HepG2 (cell line): ENCODE measurements around the gene FCER1G. TPM values are rescaled to one million over a fixed set of nuclear protein-coding genes. Genes with fewer than 3 reads are reported as not detected.
A peak's percentile ranks its signal among the peaks of the same experiment; 100 is the strongest.

ENCODE experiments used
- ARNTL ChIP-seq: sonication (generic); formaldehyde crosslinking; IDR thresholded peaks from 2 replicates; pipeline ENCODE4 v1.4.0; 2020; ENCODE audit warnings: mild to moderate bottlenecking, missing genetic modification reagents
- CHD2 ChIP-seq: IDR thresholded peaks from 2 replicates; pipeline ENCODE4 v1.6.1; 2011; ENCODE audit warnings: low read depth, low read length, improper control_type of control experiment
- CREB1 ChIP-seq, 2 experiments: fragments of 450-650 bp in 1 of 2; IDR thresholded peaks; 2 replicates each; pipeline ENCODE4 v1.6.1; 2016 to 2017; ENCODE audit warnings: control low read depth in 1 of 2, mild to moderate bottlenecking in 1 of 2, missing compliant biosample characterization in 1 of 2, missing genetic modification characterization in 1 of 2
- GPN1 ChIP-seq: sonication (generic); formaldehyde crosslinking; IDR thresholded peaks from 2 replicates; pipeline ENCODE4 v1.5.1; 2020; ENCODE audit warnings: missing genetic modification reagents, borderline replicate concordance
- JUN ChIP-seq: sonication (generic); formaldehyde crosslinking; IDR thresholded peaks from 2 replicates; pipeline ENCODE4 v1.4.0; 2020; ENCODE audit warnings: mild to moderate bottlenecking, missing genetic modification reagents
- KLF16 ChIP-seq, 2 experiments: sonication (generic) in 1 of 2; formaldehyde crosslinking in 1 of 2; IDR thresholded peaks; 2 replicates each; pipeline versions ENCODE4 v1.6.1 to v1.8.0; 2016 to 2023; ENCODE audit warnings: missing genetic modification reagents in 2 of 2, missing compliant biosample characterization in 1 of 2
- MYNN ChIP-seq: sonication (generic); formaldehyde crosslinking; IDR thresholded peaks from 2 replicates; pipeline ENCODE4 v1.4.0; 2020; ENCODE audit warnings: mild to moderate bottlenecking, low read depth, missing genetic modification reagents
- PHF20 ChIP-seq: sonication (generic); formaldehyde crosslinking; IDR thresholded peaks from 2 replicates; pipeline ENCODE4 v1.5.0; 2020; ENCODE audit warnings: mild to moderate bottlenecking, missing genetic modification reagents
- PRPF4 ChIP-seq: fragments of 200-400 bp; formaldehyde crosslinking; IDR thresholded peaks from 2 replicates; pipeline ENCODE4 v1.6.1; 2016; ENCODE audit warnings: low read length, low read depth; ENCODE audit not compliant: poor library complexity, severe bottlenecking
- SAP130 ChIP-seq: IDR thresholded peaks from 2 replicates; pipeline ENCODE4 v1.6.1; 2016; ENCODE audit warnings: low read depth
- STAG1 ChIP-seq: sonication (generic); formaldehyde crosslinking; IDR thresholded peaks from 2 replicates; pipeline ENCODE4 v1.4.0; 2020; ENCODE audit warnings: missing genetic modification reagents
- STAT5B ChIP-seq: sonication (generic); formaldehyde crosslinking; IDR thresholded peaks from 2 replicates; pipeline ENCODE4 v1.4.0; 2020; ENCODE audit warnings: missing genetic modification reagents
- ZNF101 ChIP-seq: sonication (generic); formaldehyde crosslinking; IDR thresholded peaks from 2 replicates; pipeline ENCODE4 v1.4.0; 2020; ENCODE audit warnings: mild to moderate bottlenecking, low read depth, missing genetic modification reagents, borderline replicate concordance
- ZNF224 ChIP-seq: sonication (generic); formaldehyde crosslinking; IDR thresholded peaks from 2 replicates; pipeline ENCODE4 v1.5.0; 2020; ENCODE audit warnings: mild to moderate bottlenecking, missing genetic modification reagents
- ZNF3 ChIP-seq: IDR thresholded peaks from 2 replicates; pipeline ENCODE4 v1.7.0; 2017; ENCODE audit warnings: inconsistent platforms
- ZNF382 ChIP-seq: sonication (generic); formaldehyde crosslinking; IDR thresholded peaks from 2 replicates; pipeline ENCODE4 v1.5.0; 2020; ENCODE audit warnings: missing genetic modification reagents, mild to moderate bottlenecking, borderline replicate concordance
- ZNF501 ChIP-seq: sonication (generic); formaldehyde crosslinking; IDR thresholded peaks from 2 replicates; pipeline ENCODE4 v1.5.1; 2020; ENCODE audit warnings: mild to moderate bottlenecking, moderate library complexity, missing genetic modification reagents
- ZNF598 ChIP-seq: sonication (generic); formaldehyde crosslinking; IDR thresholded peaks from 2 replicates; pipeline ENCODE4 v1.5.1; 2020; ENCODE audit warnings: mild to moderate bottlenecking, missing genetic modification reagents, borderline replicate concordance
- ZSCAN20 ChIP-seq: sonication (generic); formaldehyde crosslinking; IDR thresholded peaks from 2 replicates; pipeline ENCODE4 v1.4.0; 2020; ENCODE audit warnings: missing genetic modification reagents, mild to moderate bottlenecking, borderline replicate concordance
- ZSCAN25 ChIP-seq: sonication (generic); formaldehyde crosslinking; IDR thresholded peaks from 2 replicates; pipeline ENCODE4 v1.8.0; 2022; ENCODE audit warnings: mild to moderate bottlenecking, missing genetic modification reagents
- polyA plus RNA-seq, 8 experiments: library from polyadenylated mRNA; depleted of rRNA in 3 of 8; stranded (reverse) in 7 of 8; unstranded in 1 of 8; fragments of >200 nt; fragmentation: Illumina TruSeq in 4 of 8; extraction: Trizol in 4 of 8; gene quantifications; 2 replicates each; pipeline versions ENCODE4 v1.2.1 to v1.2.3, GENCODE V29; 2011 to 2016; ENCODE audit warnings: low read depth in 4 of 8, missing spikeins in 1 of 8, mixed read lengths in 1 of 8; ENCODE audit not compliant: insufficient read depth in 1 of 8
- total RNA-seq, 5 experiments: library from RNA; depleted of rRNA; stranded (reverse); fragments of >200 nt; fragmentation: Illumina TruSeq; extraction: Trizol; gene quantifications; 2 replicates each; pipeline ENCODE4 v1.2.3, GENCODE V29; 2016; ENCODE audit warnings: low read depth in 1 of 5
- TF ChIP-seq, protein P1 (sequence below): sonication (generic); formaldehyde crosslinking; IDR thresholded peaks from 2 replicates; pipeline ENCODE4 v1.4.0; 2020; ENCODE audit warnings: missing genetic modification reagents
- TF ChIP-seq, protein P2 (sequence below): IDR thresholded peaks from 2 replicates; pipeline ENCODE4 v1.6.1; 2016; ENCODE audit warnings: low read depth, control low read depth
- TF ChIP-seq, protein P3 (sequence below): sonication (generic); formaldehyde crosslinking; IDR thresholded peaks from 2 replicates; pipeline ENCODE4 v1.5.0; 2020; ENCODE audit warnings: mild to moderate bottlenecking, missing genetic modification reagents

Gene FCER1G
- total and polyA plus RNA-seq, 2 of the 13 experiments (the other 11 are each of a cell fraction or from before 2014, with no cell fraction given): 1.3 to 6.4 TPM

DNA sequence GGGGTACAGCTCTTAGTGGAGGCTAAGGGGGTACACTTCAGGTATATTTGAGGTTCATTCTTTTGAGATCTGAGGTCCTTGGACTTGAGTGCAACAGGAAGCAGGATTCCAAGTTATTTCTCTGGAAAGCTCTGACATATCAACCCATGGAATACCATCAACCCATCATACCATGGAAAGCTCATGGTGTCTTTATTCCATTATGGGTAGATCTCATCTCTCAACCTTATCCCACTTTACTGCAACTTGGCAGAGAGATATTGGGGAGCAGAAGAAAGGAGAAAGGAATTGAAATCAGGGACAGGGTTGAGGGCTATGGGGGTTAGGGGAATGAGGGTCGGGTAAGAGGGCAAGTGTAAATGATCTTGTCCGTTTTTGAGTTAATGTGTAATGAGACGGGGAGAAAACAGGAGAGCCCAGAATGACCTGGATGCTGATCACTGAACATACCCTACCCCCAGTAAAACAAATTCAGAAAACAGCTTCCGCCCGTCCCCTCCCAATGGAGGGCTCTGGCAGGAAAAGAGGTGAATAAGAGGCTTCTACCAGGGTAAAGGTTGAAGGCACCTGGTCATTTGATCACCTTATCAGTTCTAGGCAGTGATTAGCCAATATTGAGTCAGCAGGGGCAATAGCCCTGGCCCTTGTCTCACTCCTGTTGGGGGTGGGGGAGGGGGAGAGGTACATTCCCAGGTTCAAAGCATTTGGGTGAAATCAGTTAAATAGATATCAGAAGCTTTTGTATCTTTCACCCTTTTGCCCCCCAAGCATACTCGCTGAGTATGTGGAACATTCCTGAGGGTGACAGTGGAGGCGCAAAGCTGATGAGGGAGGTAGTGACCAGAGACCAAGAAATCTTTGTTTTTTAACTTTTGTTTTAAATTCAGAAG lies 9.0 kb downstream of the FCER1G start (continued):
- TF ChIP-seq, protein P1, sequence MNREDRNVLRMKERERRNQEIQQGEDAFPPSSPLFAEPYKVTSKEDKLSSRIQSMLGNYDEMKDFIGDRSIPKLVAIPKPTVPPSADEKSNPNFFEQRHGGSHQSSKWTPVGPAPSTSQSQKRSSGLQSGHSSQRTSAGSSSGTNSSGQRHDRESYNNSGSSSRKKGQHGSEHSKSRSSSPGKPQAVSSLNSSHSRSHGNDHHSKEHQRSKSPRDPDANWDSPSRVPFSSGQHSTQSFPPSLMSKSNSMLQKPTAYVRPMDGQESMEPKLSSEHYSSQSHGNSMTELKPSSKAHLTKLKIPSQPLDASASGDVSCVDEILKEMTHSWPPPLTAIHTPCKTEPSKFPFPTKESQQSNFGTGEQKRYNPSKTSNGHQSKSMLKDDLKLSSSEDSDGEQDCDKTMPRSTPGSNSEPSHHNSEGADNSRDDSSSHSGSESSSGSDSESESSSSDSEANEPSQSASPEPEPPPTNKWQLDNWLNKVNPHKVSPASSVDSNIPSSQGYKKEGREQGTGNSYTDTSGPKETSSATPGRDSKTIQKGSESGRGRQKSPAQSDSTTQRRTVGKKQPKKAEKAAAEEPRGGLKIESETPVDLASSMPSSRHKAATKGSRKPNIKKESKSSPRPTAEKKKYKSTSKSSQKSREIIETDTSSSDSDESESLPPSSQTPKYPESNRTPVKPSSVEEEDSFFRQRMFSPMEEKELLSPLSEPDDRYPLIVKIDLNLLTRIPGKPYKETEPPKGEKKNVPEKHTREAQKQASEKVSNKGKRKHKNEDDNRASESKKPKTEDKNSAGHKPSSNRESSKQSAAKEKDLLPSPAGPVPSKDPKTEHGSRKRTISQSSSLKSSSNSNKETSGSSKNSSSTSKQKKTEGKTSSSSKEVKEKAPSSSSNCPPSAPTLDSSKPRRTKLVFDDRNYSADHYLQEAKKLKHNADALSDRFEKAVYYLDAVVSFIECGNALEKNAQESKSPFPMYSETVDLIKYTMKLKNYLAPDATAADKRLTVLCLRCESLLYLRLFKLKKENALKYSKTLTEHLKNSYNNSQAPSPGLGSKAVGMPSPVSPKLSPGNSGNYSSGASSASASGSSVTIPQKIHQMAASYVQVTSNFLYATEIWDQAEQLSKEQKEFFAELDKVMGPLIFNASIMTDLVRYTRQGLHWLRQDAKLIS (CRISPR knock-in tag): no peak
- no peak for TF ChIP-seq ZNF3 (CRISPR knock-in tag)
- TF ChIP-seq PHF20 (CRISPR knock-in tag): no peak; the same call in 1 of the 2 replicates
- TF ChIP-seq ZNF501 (CRISPR knock-in tag): no peak
- 0 out of 2 replicates have a peak, but pooled peaks have one; percentile 46 for TF ChIP-seq STAT5B (CRISPR knock-in tag)
- peak; percentile 56 for TF ChIP-seq PRPF4
- no peak for TF ChIP-seq ZNF598
- no peak for TF ChIP-seq ZNF101 (CRISPR knock-in tag)
- no peak; the same call in 1 of the 2 replicates for TF ChIP-seq ARNTL (CRISPR knock-in tag)
- no peak for TF ChIP-seq KLF16 (CRISPR knock-in tag; IDR thresholded peaks at IDR 0.05)
- TF ChIP-seq, protein P2, sequence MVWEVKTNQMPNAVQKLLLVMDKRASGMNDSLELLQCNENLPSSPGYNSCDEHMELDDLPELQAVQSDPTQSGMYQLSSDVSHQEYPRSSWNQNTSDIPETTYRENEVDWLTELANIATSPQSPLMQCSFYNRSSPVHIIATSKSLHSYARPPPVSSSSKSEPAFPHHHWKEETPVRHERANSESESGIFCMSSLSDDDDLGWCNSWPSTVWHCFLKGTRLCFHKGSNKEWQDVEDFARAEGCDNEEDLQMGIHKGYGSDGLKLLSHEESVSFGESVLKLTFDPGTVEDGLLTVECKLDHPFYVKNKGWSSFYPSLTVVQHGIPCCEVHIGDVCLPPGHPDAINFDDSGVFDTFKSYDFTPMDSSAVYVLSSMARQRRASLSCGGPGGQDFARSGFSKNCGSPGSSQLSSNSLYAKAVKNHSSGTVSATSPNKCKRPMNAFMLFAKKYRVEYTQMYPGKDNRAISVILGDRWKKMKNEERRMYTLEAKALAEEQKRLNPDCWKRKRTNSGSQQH (CRISPR knock-in tag): no peak
- peak; percentile 84 for TF ChIP-seq SAP130 (CRISPR knock-in tag)
- no peak; the same call in 1 of the 2 replicates for TF ChIP-seq JUN
- TF ChIP-seq, protein P3, sequence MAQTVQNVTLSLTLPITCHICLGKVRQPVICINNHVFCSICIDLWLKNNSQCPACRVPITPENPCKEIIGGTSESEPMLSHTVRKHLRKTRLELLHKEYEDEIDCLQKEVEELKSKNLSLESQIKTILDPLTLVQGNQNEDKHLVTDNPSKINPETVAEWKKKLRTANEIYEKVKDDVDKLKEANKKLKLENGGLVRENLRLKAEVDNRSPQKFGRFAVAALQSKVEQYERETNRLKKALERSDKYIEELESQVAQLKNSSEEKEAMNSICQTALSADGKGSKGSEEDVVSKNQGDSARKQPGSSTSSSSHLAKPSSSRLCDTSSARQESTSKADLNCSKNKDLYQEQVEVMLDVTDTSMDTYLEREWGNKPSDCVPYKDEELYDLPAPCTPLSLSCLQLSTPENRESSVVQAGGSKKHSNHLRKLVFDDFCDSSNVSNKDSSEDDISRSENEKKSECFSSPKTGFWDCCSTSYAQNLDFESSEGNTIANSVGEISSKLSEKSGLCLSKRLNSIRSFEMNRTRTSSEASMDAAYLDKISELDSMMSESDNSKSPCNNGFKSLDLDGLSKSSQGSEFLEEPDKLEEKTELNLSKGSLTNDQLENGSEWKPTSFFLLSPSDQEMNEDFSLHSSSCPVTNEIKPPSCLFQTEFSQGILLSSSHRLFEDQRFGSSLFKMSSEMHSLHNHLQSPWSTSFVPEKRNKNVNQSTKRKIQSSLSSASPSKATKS: no peak
- TF ChIP-seq CHD2: 0 out of 2 replicates have a peak, but pooled peaks have one; percentile 34
- no peak for TF ChIP-seq ZSCAN20 (CRISPR knock-in tag)
- no peak; the same call in 1 of the 2 replicates for TF ChIP-seq MYNN (CRISPR knock-in tag)
- no peak for TF ChIP-seq ZNF224 (CRISPR knock-in tag)
- no peak for TF ChIP-seq CREB1 (IDR thresholded peaks at IDR 0.05)
- TF ChIP-seq CREB1 (CRISPR knock-in tag; IDR thresholded peaks at IDR 0.05): peak; percentile 63; the same call in 1 of the 2 replicates
- TF ChIP-seq ZSCAN25: no peak; the same call in none of the 2 replicates
- TF ChIP-seq GPN1 (CRISPR knock-in tag): no peak
- TF ChIP-seq STAG1: no peak
- TF ChIP-seq ZNF382 (CRISPR knock-in tag): no peak
